IPS-15b (cell line): ENCODE data around the gene NOTCH4.

Experiments
- H3K27me3 ChIP-seq: one replicate; pipeline ENCODE4 v1.6.1; 2013; ENCODE audit warnings: low read length; ENCODE audit not compliant: control insufficient read depth, insufficient read depth
- H3K36me3 ChIP-seq: one replicate; pipeline ENCODE4 v1.6.1; 2013; ENCODE audit warnings: low read length; ENCODE audit not compliant: control insufficient read depth, insufficient read depth
- H3K4me1 ChIP-seq: one replicate; pipeline ENCODE4 v1.6.1; 2013; ENCODE audit warnings: mild to moderate bottlenecking, low read length; ENCODE audit not compliant: control insufficient read depth, insufficient read depth
- H3K4me3 ChIP-seq: one replicate; pipeline ENCODE4 v1.5.1; 2013; ENCODE audit warnings: low read depth, low read length
- H3K9ac ChIP-seq: one replicate; pipeline ENCODE4 v1.6.1; 2013; ENCODE audit warnings: low read depth, mild to moderate bottlenecking, low read length
- H3K9me3 ChIP-seq: one replicate; pipeline ENCODE4 v1.6.1; 2013; ENCODE audit warnings: mild to moderate bottlenecking, low read length; ENCODE audit not compliant: control insufficient read depth, insufficient read depth

The NOTCH4 gene

DNA sequence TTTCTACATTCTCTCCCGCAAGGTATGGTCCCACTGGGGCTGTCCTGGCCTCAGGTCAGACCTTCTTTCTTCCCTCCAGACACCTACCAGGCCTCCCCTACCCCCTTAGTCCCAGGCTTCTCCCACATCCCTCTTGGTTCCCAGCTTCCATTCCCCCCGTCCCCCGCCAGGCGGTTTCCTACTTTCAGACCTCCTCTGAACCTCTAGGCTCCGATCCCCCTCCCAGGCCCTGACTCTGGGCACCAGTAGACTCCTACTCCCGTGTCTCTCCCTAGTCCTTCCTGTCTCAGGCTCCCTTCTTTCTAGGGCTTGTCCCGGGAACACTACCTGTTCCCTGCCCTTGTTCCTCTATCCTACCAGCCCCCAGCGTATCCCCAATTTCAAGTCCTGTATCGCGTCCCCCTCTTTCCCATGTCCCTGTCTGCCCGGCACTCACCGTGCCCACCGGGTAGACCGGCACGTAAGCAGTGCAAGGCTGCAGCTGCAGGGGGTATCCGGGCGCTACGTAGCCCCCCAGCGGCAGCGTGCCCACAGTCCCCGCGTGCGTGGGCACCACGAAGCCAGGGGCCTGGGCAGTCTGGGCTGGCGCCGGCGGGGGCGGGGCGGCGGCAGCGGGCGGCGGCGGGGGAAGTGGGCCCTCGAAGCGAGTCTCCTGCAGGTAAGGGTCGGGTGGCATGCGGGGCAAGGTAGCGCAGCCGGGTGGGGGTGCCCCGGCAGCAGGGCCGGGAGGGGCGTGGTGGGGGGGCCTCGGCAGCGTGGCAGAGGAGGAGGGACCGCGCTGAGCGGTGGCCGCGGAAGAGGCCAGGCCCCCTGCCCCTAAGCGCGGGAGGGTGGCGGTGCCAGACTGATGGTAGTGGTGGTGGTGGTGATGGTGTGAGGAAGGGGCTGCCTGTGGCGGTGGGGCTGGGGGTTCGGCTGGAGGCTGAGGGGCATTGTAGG lies 73.7 kb downstream of the NOTCH4 start:
- Histone ChIP-seq H3K36me3 (no peaks in the 10 kb centered on the region), H3K4me3 (peak overlapping the region; percentile 58), H3K4me1 (peaks cover 24% of the 10 kb centered on the region), H3K9ac (no peak overlapping the region), H3K27me3 (peaks cover 48% of the 10 kb centered on the region), H3K9me3 (no peaks in the 10 kb centered on the region)

DNA sequence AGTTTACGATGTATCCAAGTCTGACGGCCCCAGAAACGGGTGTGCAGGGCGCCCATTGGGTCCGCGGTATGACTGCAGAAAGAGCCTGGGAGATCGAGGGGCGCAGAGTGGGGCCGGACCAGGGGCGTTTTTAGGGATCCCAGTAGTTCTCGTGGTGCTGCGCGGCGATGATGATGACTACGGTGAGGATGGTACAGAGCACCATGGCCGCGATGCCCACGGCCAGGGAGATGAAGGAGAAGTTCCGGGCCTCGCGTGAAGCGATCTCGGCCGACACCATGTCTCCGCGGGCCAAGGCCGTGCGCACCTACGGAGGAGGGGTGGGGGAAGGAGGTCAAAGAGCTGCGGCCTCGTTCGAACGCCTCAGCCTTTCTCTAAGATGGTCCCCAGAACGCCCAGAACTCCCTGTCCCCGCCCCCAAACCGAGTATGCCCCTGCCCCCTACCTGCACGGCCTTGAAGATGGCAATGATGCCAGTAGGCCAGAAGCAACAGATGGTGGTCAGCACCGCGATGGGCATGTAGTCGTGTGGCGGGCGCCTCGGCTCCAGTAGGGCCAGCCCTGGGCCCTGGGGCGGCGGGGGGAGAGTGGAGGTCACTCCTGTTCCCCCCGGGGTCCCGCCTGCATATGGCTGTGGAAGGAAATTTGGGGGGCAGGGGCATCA lies 74.6 kb downstream of the NOTCH4 start:
- H3K36me3 ChIP-seq, result no peaks in the 10 kb centered on the region
- peak overlapping the region; percentile 9 for H3K9ac ChIP-seq
- H3K4me3 ChIP-seq, result peak overlapping the region; percentile 73
- H3K4me1 ChIP-seq, result peaks cover 21% of the 10 kb centered on the region
- H3K27me3 ChIP-seq, result peaks cover 48% of the 10 kb centered on the region
- H3K9me3 ChIP-seq, result no peaks in the 10 kb centered on the region

DNA sequence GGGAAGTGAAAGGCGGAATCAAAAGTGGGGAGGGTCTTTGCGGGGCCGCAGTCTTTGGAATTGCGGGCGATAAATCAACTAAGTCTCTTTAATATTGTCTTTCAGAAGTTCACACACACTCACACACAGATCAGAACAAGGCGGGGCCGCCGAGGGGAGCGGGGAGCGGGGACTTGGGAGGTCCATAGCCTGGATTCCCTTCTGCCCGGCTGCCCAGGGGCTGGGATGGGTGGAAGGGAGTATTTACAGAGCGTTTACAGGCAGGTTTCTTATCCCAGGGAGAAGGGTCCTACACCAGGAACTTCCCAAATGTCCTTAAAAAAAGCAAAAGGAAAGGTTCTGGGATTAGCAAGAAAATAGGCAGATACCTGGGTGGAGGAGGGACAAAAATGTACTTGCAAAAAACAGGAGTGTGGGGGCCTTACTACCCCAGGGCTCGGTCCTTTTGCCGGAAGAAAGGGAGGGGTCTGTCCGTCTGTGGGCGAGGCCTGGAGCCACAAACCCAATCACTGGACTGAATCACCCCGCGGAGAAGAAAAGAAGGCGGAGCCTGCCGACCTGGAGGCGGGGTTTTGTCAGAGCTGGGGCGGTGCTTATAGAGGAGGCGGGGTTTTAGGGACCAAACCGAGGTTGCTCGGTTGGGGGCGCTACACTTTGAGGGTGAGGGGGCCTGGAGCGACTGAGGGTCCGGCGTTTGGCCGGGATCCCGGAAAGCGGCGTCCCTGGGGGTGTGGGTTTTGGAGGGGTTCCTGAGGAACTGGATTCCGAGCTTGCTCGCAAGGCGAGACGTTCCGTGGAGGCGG lies 75.4 kb downstream of the NOTCH4 start:
- H3K27me3 ChIP-seq, result peaks cover 48% of the 10 kb centered on the region
- no peaks in the 10 kb centered on the region for H3K9me3 ChIP-seq
- peaks cover 21% of the 10 kb centered on the region for H3K4me1 ChIP-seq
- peak overlapping the region; percentile 73 for H3K4me3 ChIP-seq
- no peaks in the 10 kb centered on the region for H3K36me3 ChIP-seq
- peak overlapping the region; percentile 9 for H3K9ac ChIP-seq

DNA sequence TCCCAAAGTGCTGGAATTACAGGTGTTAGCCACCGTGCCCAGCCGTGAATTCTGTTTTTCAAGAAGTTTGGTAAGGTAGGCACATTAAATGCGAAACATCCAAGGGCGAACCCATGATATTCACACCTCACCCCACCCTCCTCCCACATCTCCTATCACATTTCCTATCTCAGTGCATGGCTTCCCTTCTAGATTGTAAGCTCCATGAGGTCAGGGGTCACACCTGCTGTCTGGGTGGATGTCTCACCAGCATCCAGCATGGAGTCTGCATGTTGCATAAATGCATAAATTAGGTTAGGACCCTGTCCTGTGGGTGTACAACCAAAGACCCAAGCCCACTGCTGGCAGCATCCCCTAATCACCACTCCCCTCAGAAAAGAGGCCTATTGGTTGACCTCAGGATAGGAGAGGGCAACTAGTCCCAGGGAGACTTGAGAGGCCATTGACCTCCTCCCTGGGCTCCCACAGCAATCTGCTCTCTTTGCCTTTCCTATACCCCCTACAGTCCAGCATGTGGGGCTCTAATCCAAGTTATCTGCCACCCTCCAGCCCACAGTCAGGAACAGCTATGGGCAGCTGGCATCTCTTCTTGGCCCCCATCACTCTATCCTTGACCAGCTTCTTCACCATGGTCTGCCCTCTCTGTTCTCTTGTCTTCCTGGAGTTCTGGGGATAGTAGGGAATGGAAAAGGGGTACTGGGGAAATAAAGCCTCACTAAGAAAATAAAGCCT lies 76.3 kb downstream of the NOTCH4 start:
- Histone ChIP-seq H3K4me1 (peaks cover 17% of the 10 kb centered on the region), H3K9ac (no peak overlapping the region), H3K36me3 (no peaks in the 10 kb centered on the region)

DNA sequence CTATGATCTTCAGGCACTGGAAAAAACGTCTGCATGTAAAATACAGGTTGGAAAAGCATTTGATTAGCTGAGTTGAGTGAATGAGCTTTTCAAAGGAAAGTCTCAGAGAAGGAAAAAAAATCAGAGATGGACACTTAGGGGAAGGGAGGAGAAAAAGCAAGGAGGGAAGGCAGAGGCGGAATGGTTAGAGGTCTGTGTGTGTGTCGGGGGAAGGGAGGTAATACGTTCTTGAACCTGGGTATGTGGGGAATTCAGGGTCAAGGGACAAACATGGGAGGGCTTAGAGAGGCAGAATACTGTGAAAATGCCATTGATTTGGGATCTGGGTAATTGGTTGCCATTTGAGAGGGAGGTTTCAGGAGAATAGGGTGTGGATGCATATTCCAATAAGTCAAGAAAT lies 77.2 kb downstream of the NOTCH4 start:
- peaks cover 12% of the 10 kb centered on the region for H3K4me1 ChIP-seq
- H3K4me3 ChIP-seq, result no peak overlapping the region
- H3K36me3 ChIP-seq, result no peaks in the 10 kb centered on the region
- no peak overlapping the region for H3K9ac ChIP-seq
- H3K27me3 ChIP-seq, result peaks cover 34% of the 10 kb centered on the region
- no peaks in the 10 kb centered on the region for H3K9me3 ChIP-seq

More for the DNA sequence above, 76.3 kb downstream of the NOTCH4 start:
- H3K27me3 ChIP-seq, result peaks cover 41% of the 10 kb centered on the region
- peak overlapping the region; percentile 73 for H3K4me3 ChIP-seq
- no peaks in the 10 kb centered on the region for H3K9me3 ChIP-seq

DNA sequence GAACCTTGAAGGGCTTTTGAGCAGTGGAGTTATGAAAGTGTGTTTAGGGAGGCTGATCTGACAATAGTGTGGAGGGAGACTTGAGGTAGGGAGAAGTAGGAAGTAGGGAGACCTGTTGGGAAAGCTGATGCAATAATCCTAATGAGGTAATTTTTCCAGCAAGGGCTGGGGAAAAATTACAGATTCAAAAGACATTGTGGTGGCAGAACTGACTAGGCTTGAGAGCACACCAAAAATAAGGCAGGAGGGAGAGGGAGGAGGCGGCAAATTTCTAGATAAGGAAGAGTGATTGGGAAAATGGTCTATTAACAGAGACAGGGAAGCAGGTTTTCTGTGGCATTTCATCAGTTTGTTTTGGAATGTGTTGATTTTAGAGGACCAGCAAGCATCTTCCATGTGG lies 77.6 kb downstream of the NOTCH4 start:
- Histone ChIP-seq H3K9me3 (no peaks in the 10 kb centered on the region), H3K4me1 (peaks cover 12% of the 10 kb centered on the region), H3K9ac (no peak overlapping the region), H3K27me3 (peaks cover 31% of the 10 kb centered on the region), H3K36me3 (no peaks in the 10 kb centered on the region), H3K4me3 (no peak overlapping the region)
